Fibroblast of skin of right biceps (primary cell): ENCODE measurements around the gene N4BP2L2.

ENCODE experiments used
- DNase-seq: peaks from one replicate; pipeline ENCODE4 v3.0.0-alpha.2; 2013

Gene N4BP2L2

GRCh38 chr13:32455594-32455903, 83.0 kb downstream of the N4BP2L2 start:
- DNase-seq: no peak

GRCh38 chr13:32454886-32455593, 83.6 kb downstream of the N4BP2L2 start:
- DNase-seq: no peak

GRCh38 chr13:32453981-32454380, 84.6 kb downstream of the N4BP2L2 start:
- DNase-seq: no peak

GRCh38 chr13:32448972-32449371, 89.6 kb downstream of the N4BP2L2 start:
- DNase-seq: no peak

- no peak for DNase-seq
These were observed 90.5 kb downstream of the N4BP2L2 start for GRCh38 chr13:32447894-32448623.

- DNase-seq: no peak
These were observed 91.7 kb downstream of the N4BP2L2 start for GRCh38 chr13:32446773-32447465.

- DNase-seq: no peak
These were observed 92.4 kb downstream of the N4BP2L2 start for GRCh38 chr13:32446220-32446619.

GRCh38 chr13:32445461-32445860, 93.1 kb downstream of the N4BP2L2 start:
- DNase-seq: no peak

GRCh38 chr13:32443111-32443510, 95.5 kb downstream of the N4BP2L2 start:
- no peak for DNase-seq

GRCh38 chr13:32438871-32439270, 99.7 kb downstream of the N4BP2L2 start:
- no peak for DNase-seq

- DNase-seq: no peak
These were observed 105.7 kb downstream of the N4BP2L2 start for GRCh38 chr13:32432856-32433255.

GRCh38 chr13:32431361-32431760, 107.2 kb downstream of the N4BP2L2 start:
- DNase-seq: no peak

- DNase-seq: no peak
These were observed 108.4 kb downstream of the N4BP2L2 start for GRCh38 chr13:32430018-32430747.

GRCh38 chr13:32429433-32429909, 109.1 kb downstream of the N4BP2L2 start:
- no peak for DNase-seq

GRCh38 chr13:32428581-32429432, 109.8 kb downstream of the N4BP2L2 start:
- DNase-seq: no peak

- no peak for DNase-seq
These were observed 110.6 kb downstream of the N4BP2L2 start, which contains the start of gene N4BP2L1 for GRCh38 chr13:32427852-32428580. N4BP2L1 (minus strand) TSS chr13:32428130; CDS start chr13:32428082, 48 bp downstream.

- peak; percentile 23 for DNase-seq
These were observed 111.4 kb downstream of the N4BP2L2 start for GRCh38 chr13:32426990-32427851.

- no peak for DNase-seq
These were observed 112.2 kb downstream of the N4BP2L2 start for GRCh38 chr13:32426191-32426989.

GRCh38 chr13:32425158-32425557, 113.4 kb downstream of the N4BP2L2 start:
- DNase-seq: no peak
